ENCODE data around the gene CDHR5.

The CDHR5 gene

GRCh38 chr11:587978-588380, 36.8 kb downstream of the CDHR5 start:
- H3K4me3 ChIP-seq (ENCODE audit: low read length), result no peak overlapping the region
- H4K20me1 ChIP-seq (ENCODE audit: control insufficient read depth, insufficient read depth, low read depth, low read length), result peaks cover 6% of the 10 kb centered on the region
- H3K27me3 ChIP-seq (ENCODE audit: control insufficient read depth, low read length), result no peaks in the 10 kb centered on the region
- H3F3A ChIP-seq (ENCODE audit: control insufficient read depth, insufficient read depth), result no peaks in the 10 kb centered on the region
- H3K9me3 ChIP-seq (ENCODE audit: control insufficient read depth, insufficient read depth, low read length), result no peaks in the 10 kb centered on the region
- H3K36me3 ChIP-seq (ENCODE audit: control insufficient read depth, low read length), result peaks cover 76% of the 10 kb centered on the region
- no peak overlapping the region for H3K4me2 ChIP-seq (ENCODE audit: low read length)
- H3K79me2 ChIP-seq (ENCODE audit: control insufficient read depth, low read length), result peaks cover 49% of the 10 kb centered on the region
- no peaks in the 10 kb centered on the region for H3K4me1 ChIP-seq (ENCODE audit: control insufficient read depth, low read length)
- no peak for TF ChIP-seq CTCF (IDR thresholded peaks at IDR 0.05; ENCODE audit: low read depth, low read length, poor library complexity, severe bottlenecking)
- TF ChIP-seq EZH2phosphoT487 (IDR thresholded peaks at IDR 0.05; ENCODE audit: borderline replicate concordance, low read length), result no peak
- no peak overlapping the region for H3K27ac ChIP-seq (ENCODE audit: low read depth, low read length)
- H3K9me2 ChIP-seq (replicated peaks; ENCODE audit: control insufficient read depth, low read length), result no peaks in the 10 kb centered on the region

- TF ChIP-seq CTCF (IDR thresholded peaks at IDR 0.05; ENCODE audit: low read depth, low read length, poor library complexity, severe bottlenecking), result no peak
- TF ChIP-seq EZH2phosphoT487 (IDR thresholded peaks at IDR 0.05; ENCODE audit: borderline replicate concordance, low read length), result no peak
- H3K9me3 ChIP-seq (ENCODE audit: control insufficient read depth, insufficient read depth, low read length), result no peaks in the 10 kb centered on the region
- no peak overlapping the region for H3K4me2 ChIP-seq (ENCODE audit: low read length)
- no peak overlapping the region for H3K27ac ChIP-seq (ENCODE audit: low read depth, low read length)
- no peaks in the 10 kb centered on the region for H3K27me3 ChIP-seq (ENCODE audit: control insufficient read depth, low read length)
- peaks cover 72% of the 10 kb centered on the region for H3K36me3 ChIP-seq (ENCODE audit: control insufficient read depth, low read length)
- H4K20me1 ChIP-seq (ENCODE audit: control insufficient read depth, insufficient read depth, low read depth, low read length), result peaks cover 6% of the 10 kb centered on the region
- no peak overlapping the region for H3K4me3 ChIP-seq (ENCODE audit: low read length)
- H3K79me2 ChIP-seq (ENCODE audit: control insufficient read depth, low read length), result peaks cover 49% of the 10 kb centered on the region
- no peaks in the 10 kb centered on the region for H3K9me2 ChIP-seq (replicated peaks; ENCODE audit: control insufficient read depth, low read length)
- H3F3A ChIP-seq (ENCODE audit: control insufficient read depth, insufficient read depth), result no peaks in the 10 kb centered on the region
- H3K4me1 ChIP-seq (ENCODE audit: control insufficient read depth, low read length), result no peaks in the 10 kb centered on the region
These were observed 37.2 kb downstream of the CDHR5 start for GRCh38 chr11:587546-587945.

- Histone ChIP-seq H3K79me2 (ENCODE audit: control insufficient read depth, low read length) (peaks cover 55% of the 10 kb centered on the region), H3K4me1 (ENCODE audit: control insufficient read depth, low read length) (no peaks in the 10 kb centered on the region), H4K20me1 (ENCODE audit: control insufficient read depth, insufficient read depth, low read depth, low read length) (peaks cover 6% of the 10 kb centered on the region), H3K4me3 (ENCODE audit: low read length) (no peak overlapping the region), H3K27ac (ENCODE audit: low read depth, low read length) (no peak overlapping the region), H3K36me3 (ENCODE audit: control insufficient read depth, low read length) (peaks cover 74% of the 10 kb centered on the region), H3K27me3 (ENCODE audit: control insufficient read depth, low read length) (no peaks in the 10 kb centered on the region), H3F3A (ENCODE audit: control insufficient read depth, insufficient read depth) (no peaks in the 10 kb centered on the region), H3K4me2 (ENCODE audit: low read length) (no peak overlapping the region), H3K9me2 (replicated peaks; ENCODE audit: control insufficient read depth, low read length) (no peaks in the 10 kb centered on the region), H3K9me3 (ENCODE audit: control insufficient read depth, insufficient read depth, low read length) (no peaks in the 10 kb centered on the region)
- TF ChIP-seq EZH2phosphoT487 (IDR thresholded peaks at IDR 0.05; ENCODE audit: borderline replicate concordance, low read length), result no peak
- TF ChIP-seq CTCF (IDR thresholded peaks at IDR 0.05; ENCODE audit: low read depth, low read length, poor library complexity, severe bottlenecking), result no peak
These were observed 38.1 kb downstream of the CDHR5 start for GRCh38 chr11:586376-587316.
